B cell (primary cell): Measurements from ENCODE around the gene PAQR5. TPM values are rescaled to one million over a fixed set of nuclear protein-coding genes. Genes with fewer than 3 reads are reported as not detected.

Experiments used
- ATAC-seq: fragments of 200-7000 bp; cut with Tn5 transposase; one replicate; pipeline ENCODE4 v1.10.0; 2021; ENCODE audit warnings: low read depth, mild to moderate bottlenecking, moderate number of reproducible peaks, moderate library complexity
- CTCF ChIA-PET: fragments of 350-600 bp; sonication (Branson Sonifier 250); formaldehyde crosslinking; loops from one replicate; lab custom pipeline; 2021; ENCODE audit warnings: antibody characterized with exemption, inconsistent platforms; lab: Charles Lee
- POLR2A ChIA-PET: fragments of 350-600 bp; sonication (Branson Sonifier 250); formaldehyde crosslinking; loops from one replicate; lab custom pipeline; 2021; ENCODE audit warnings: antibody characterized with exemption; lab: Charles Lee
- DNase-seq: peaks from one replicate; pipeline ENCODE4 v3.0.0; 2013
- H2AFZ ChIP-seq: 2 replicates; pipeline ENCODE4 v1.6.1; 2012; ENCODE audit warnings: mild to moderate bottlenecking, low read depth, low read length; ENCODE audit not compliant: insufficient read depth, poor library complexity, severe bottlenecking
- H3K27ac ChIP-seq, 2 donors: 1 replicate in 1 of 2; 2 replicates in 1 of 2; pipeline ENCODE4 v1.5.1; 2012 to 2013; ENCODE audit warnings: low read length in 2 of 2, mild to moderate bottlenecking in 2 of 2, moderate library complexity in 1 of 2
- H3K27me3 ChIP-seq, 4 experiments: fragments of 200-600 bp in 1 of 4; sonication (generic) in 1 of 4; replicated peaks in 1 of 4; 1 replicate in 2 of 4; 2 replicates in 2 of 4; pipeline versions ENCODE4 v1.6.1 to v1.7.0; 2013 to 2016; ENCODE audit warnings: low read length in 3 of 4, mild to moderate bottlenecking in 2 of 4, mixed read lengths in 1 of 4, moderate library complexity in 1 of 4; ENCODE audit not compliant: insufficient read depth in 4 of 4, control insufficient read depth in 3 of 4; ENCODE audit errors: control extremely low read depth in 1 of 4
- H3K36me3 ChIP-seq, 2 experiments: replicated peaks in 1 of 2; 1 replicate in 1 of 2; 2 replicates in 1 of 2; pipeline versions ENCODE4 v1.6.1 to v1.7.1; 2013; ENCODE audit warnings: low read length in 1 of 2; ENCODE audit not compliant: insufficient read depth in 2 of 2, control insufficient read depth in 1 of 2; ENCODE audit errors: control extremely low read depth in 1 of 2, extremely low read depth in 1 of 2
- H3K4me1 ChIP-seq, 2 donors: fragments of 200-600 bp in 1 of 2; sonication (generic) in 1 of 2; 1 replicate in 1 of 2; 2 replicates in 1 of 2; pipeline versions ENCODE4 v1.5.1 to v1.6.1; 2013 to 2017; ENCODE audit warnings: low read length in 2 of 2; ENCODE audit not compliant: control insufficient read depth in 2 of 2, insufficient read depth in 2 of 2
- H3K4me2 ChIP-seq: replicated peaks from 2 replicates; pipeline ENCODE3; 2012; ENCODE audit warnings: mild to moderate bottlenecking, low read depth, low read length; ENCODE audit not compliant: poor library complexity, severe bottlenecking
- H3K4me3 ChIP-seq, 5 experiments: fragments of 200-600 bp in 1 of 5; sonication (generic) in 1 of 5; 1 replicate in 3 of 5; 2 replicates in 2 of 5; pipeline versions ENCODE4 v1.5.1 to v1.7.0; 2011 to 2016; ENCODE audit warnings: low read length in 4 of 5, mild to moderate bottlenecking in 4 of 5, low read depth in 2 of 5, control low read depth in 1 of 5, moderate library complexity in 1 of 5; ENCODE audit not compliant: insufficient read depth in 1 of 5; ENCODE audit errors: control extremely low read depth in 1 of 5, extremely low read depth in 1 of 5
- H3K79me2 ChIP-seq: fragments of 200-600 bp; sonication (generic); one replicate; pipeline ENCODE4 v1.6.0; 2016; ENCODE audit warnings: low read length; ENCODE audit not compliant: control insufficient read depth, insufficient read depth
- H3K9ac ChIP-seq: fragments of 200-600 bp; sonication (generic); 2 replicates; pipeline ENCODE4 v1.6.1; 2017; ENCODE audit warnings: mild to moderate bottlenecking, low read length, moderate library complexity
- H3K9me3 ChIP-seq, 3 donors: one replicate each; pipeline versions ENCODE4 v1.6.1 to v1.7.1; 2013; ENCODE audit warnings: low read length in 2 of 3; ENCODE audit not compliant: control insufficient read depth in 2 of 3, insufficient read depth in 1 of 3; ENCODE audit errors: control extremely low read depth in 1 of 3
- H4K20me1 ChIP-seq: 2 replicates; pipeline ENCODE4 v1.6.0; 2012; ENCODE audit warnings: mild to moderate bottlenecking, low read length; ENCODE audit not compliant: insufficient read depth, control insufficient read depth, poor library complexity, severe bottlenecking
- H3K27ac Mint-ChIP-seq: one replicate; pipeline ENCODE4 v1.8.0; 2021; ENCODE audit warnings: mixed read lengths
- H3K27me3 Mint-ChIP-seq: one replicate; pipeline ENCODE4 v1.8.0; 2021; ENCODE audit warnings: mixed read lengths
- H3K4me1 Mint-ChIP-seq: one replicate; pipeline ENCODE4 v1.8.0; 2021; ENCODE audit warnings: mixed read lengths
- H3K4me3 Mint-ChIP-seq: one replicate; pipeline ENCODE4 v1.8.0; 2021; ENCODE audit warnings: mixed read lengths
- H3K9me3 Mint-ChIP-seq: one replicate; pipeline ENCODE4 v1.8.0; 2022; ENCODE audit warnings: mixed read lengths; ENCODE audit not compliant: insufficient read depth
- CTCF ChIP-seq: fragments of 200-600 bp; IDR thresholded peaks from one replicate; pipeline ENCODE4 v1.8.0; 2022; ENCODE audit warnings: antibody characterized with exemption, mild to moderate bottlenecking
- EZH2 ChIP-seq: IDR thresholded peaks from 2 replicates; pipeline ENCODE4 v1.6.1; 2012; ENCODE audit warnings: borderline replicate concordance, low read depth, mild to moderate bottlenecking, moderate library complexity, low read length; ENCODE audit not compliant: insufficient read depth, poor library complexity, severe bottlenecking
- WGBS: methylation state at CpG from one replicate; pipeline ENCODE4 v1.1.5; 2013; ENCODE audit warnings: missing lambda C conversion rate; ENCODE audit not compliant: insufficient coverage; 5-methylcytosine and 5-hydroxymethylcytosine counted together
- intact Hi-C: fragments of 100-400 bp; cut with micrococcal nuclease; formaldehyde crosslinking; loops from one replicate; pipeline ENCODE4 v1.10.0; 2022
- polyA plus RNA-seq: library from polyadenylated mRNA; depleted of rRNA; stranded (reverse); fragments of >200 nt; gene quantifications from 2 replicates; pipeline ENCODE4 v1.2.3, GENCODE V29; 2012
- total RNA-seq, 2 donors: library from RNA; stranded (reverse); fragments of 120-200 nt in 1 of 2; gene quantifications; 1 replicate in 1 of 2; 2 replicates in 1 of 2; pipeline versions ENCODE4 v1.2.3 to v1.2.4, GENCODE V29; 2013 to 2022

PAQR5 gene
- total and polyA plus RNA-seq, 2 donors (not counting 1 experiment from before 2014, with no cell fraction given): not detected

- Histone ChIP-seq H3K36me3 (no peaks in the 10 kb centered on the region), H3K4me2 (no peak overlapping the region), H3K79me2 (no peaks in the 10 kb centered on the region), H3K4me3 (no peak overlapping the region), H2AFZ (no peak overlapping the region), H3K27me3 (peaks cover 0 to 7% (median 0%) of the 10 kb centered on the region in 4 experiments), H3K4me1 (no peaks in the 10 kb centered on the region), H3K9ac (no peak overlapping the region), H4K20me1 (no peaks in the 10 kb centered on the region), H3K9me3 (peaks cover 0 to 5% (median 0%) of the 10 kb centered on the region in 3 donors), H3K27ac (no peak overlapping the region)
- DNase-seq (no peak), ATAC-seq (no peak)
- H3K4me1 Mint-ChIP-seq: no peaks in the 10 kb centered on the region
- intact Hi-C loops: no loop called here
- H3K27me3 Mint-ChIP-seq: peaks cover 31% of the 10 kb centered on the region
- ChIA-PET CTCF (no interaction called here), POLR2A (no interaction called here)
- H3K9me3 Mint-ChIP-seq: no peaks in the 10 kb centered on the region
- WGBS: 95% methylated on average over 4 of the region's 5 CpGs
- no peak overlapping the region for H3K4me3 Mint-ChIP-seq
- H3K27ac Mint-ChIP-seq: no peak overlapping the region
- TF ChIP-seq CTCF: no peak
- TF ChIP-seq EZH2: no peak
Measured at GRCh38 chr15:69324565-69324964, 25.9 kb downstream of the PAQR5 start.

- H3K9me3 Mint-ChIP-seq: no peaks in the 10 kb centered on the region
- no peak overlapping the region for H3K27ac Mint-ChIP-seq
- Histone ChIP-seq H2AFZ (no peak overlapping the region), H3K9me3 (peaks cover 0 to 5% (median 0%) of the 10 kb centered on the region in 3 donors), H3K79me2 (no peaks in the 10 kb centered on the region), H4K20me1 (no peaks in the 10 kb centered on the region), H3K4me1 (no peaks in the 10 kb centered on the region), H3K36me3 (no peaks in the 10 kb centered on the region), H3K9ac (no peak overlapping the region), H3K27me3 (peaks cover 0 to 7% (median 0%) of the 10 kb centered on the region in 4 experiments), H3K4me2 (no peak overlapping the region), H3K4me3 (no peak overlapping the region), H3K27ac (no peak overlapping the region)
- H3K4me3 Mint-ChIP-seq: no peak overlapping the region
- TF ChIP-seq CTCF (no peak), EZH2 (no peak)
- ATAC-seq (no peak), DNase-seq (no peak)
- intact Hi-C loops: no loop called here
- peaks cover 37% of the 10 kb centered on the region for H3K27me3 Mint-ChIP-seq
- ChIA-PET CTCF (no interaction called here), POLR2A (no interaction called here)
- 87% methylated on average over 7 of the region's 7 CpGs for WGBS
- H3K4me1 Mint-ChIP-seq: no peaks in the 10 kb centered on the region
Measured at GRCh38 chr15:69325456-69325971, 26.8 kb downstream of the PAQR5 start.
